Cardiac fibroblast (primary cell): Measurements from ENCODE around the gene TPPP2.

Source experiments
- DNase-seq, 2 donors: peaks; one replicate each; pipeline versions ENCODE4 v3.0.0 to v3.0.0-alpha.2; 2010; ENCODE audit warnings: low read depth in 2 of 2
- H3K4me3 ChIP-seq, 2 donors: replicated peaks in 1 of 2; 1 replicate in 1 of 2; 2 replicates in 1 of 2; pipeline ENCODE4 v1.5.1; 2011; ENCODE audit warnings: low read depth in 2 of 2, low read length in 2 of 2, mild to moderate bottlenecking in 2 of 2, moderate library complexity in 1 of 2
- TF ChIP-seq, protein P1 (sequence below): IDR thresholded peaks from one replicate; pipeline ENCODE4 v1.5.1; 2011; ENCODE audit warnings: low read depth, mild to moderate bottlenecking, low read length, inconsistent platforms

Gene TPPP2

GRCh38 chr14:21026988-21027315 lies 3.1 kb upstream of the TPPP2 start:
- no peak overlapping the region for H3K4me3 ChIP-seq
- peak in 1 of 2 donors; percentile 38 for DNase-seq
- TF ChIP-seq, protein P1, sequence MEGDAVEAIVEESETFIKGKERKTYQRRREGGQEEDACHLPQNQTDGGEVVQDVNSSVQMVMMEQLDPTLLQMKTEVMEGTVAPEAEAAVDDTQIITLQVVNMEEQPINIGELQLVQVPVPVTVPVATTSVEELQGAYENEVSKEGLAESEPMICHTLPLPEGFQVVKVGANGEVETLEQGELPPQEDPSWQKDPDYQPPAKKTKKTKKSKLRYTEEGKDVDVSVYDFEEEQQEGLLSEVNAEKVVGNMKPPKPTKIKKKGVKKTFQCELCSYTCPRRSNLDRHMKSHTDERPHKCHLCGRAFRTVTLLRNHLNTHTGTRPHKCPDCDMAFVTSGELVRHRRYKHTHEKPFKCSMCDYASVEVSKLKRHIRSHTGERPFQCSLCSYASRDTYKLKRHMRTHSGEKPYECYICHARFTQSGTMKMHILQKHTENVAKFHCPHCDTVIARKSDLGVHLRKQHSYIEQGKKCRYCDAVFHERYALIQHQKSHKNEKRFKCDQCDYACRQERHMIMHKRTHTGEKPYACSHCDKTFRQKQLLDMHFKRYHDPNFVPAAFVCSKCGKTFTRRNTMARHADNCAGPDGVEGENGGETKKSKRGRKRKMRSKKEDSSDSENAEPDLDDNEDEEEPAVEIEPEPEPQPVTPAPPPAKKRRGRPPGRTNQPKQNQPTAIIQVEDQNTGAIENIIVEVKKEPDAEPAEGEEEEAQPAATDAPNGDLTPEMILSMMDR = no peak

GRCh38 chr14:21030531-21030930 lies 514 bp downstream of the TPPP2 start:
- no peak for DNase-seq
- TF ChIP-seq, protein P1 = no peak
- H3K4me3 ChIP-seq = no peak overlapping the region

- DNase-seq = no peak
- TF ChIP-seq, protein P1 = no peak
Measured at GRCh38 chr14:21032326-21033132, 2.5 kb downstream of the TPPP2 start.

GRCh38 chr14:21033133-21033698 lies 3.2 kb downstream of the TPPP2 start:
- no peak for DNase-seq
- H3K4me3 ChIP-seq = no peak overlapping the region
- TF ChIP-seq, protein P1 = no peak

More at GRCh38 chr14:21032326-21033132, 2.5 kb downstream of the TPPP2 start:
- no peak overlapping the region for H3K4me3 ChIP-seq

GRCh38 chr14:21034707-21035106 lies 4.7 kb downstream of the TPPP2 start, which contains the start of gene RNASE13:
RNASE13 (minus strand) TSS chr14:21034807; CDS start chr14:21034288, 519 bp downstream.
- no peak for DNase-seq
- TF ChIP-seq, protein P1 = no peak
- H3K4me3 ChIP-seq = no peak within 1 kb of the TSS

DNA sequence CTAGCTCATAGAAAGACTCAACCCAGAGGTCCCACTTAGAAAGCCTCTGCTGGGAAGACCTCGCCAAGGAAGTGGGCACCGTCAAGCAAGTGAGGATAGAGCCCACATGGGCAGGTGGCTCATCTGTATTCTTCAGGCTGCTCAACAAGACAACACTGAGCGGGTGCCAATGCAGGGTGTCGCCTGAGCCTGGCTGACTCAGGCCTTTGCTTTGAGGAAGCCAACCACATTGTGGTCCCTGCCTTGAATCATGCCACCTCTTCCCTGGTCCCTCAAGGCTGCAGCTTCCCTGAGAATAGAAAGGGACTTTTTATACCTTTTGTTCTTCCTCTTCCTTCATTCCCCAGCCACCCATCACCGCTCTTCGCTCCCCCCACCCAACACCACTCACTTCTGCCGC lies 6.7 kb downstream of the TPPP2 start:
- H3K4me3 ChIP-seq = no peak overlapping the region
- no peak for DNase-seq
- TF ChIP-seq, protein P1 = no peak
